WTC11 (cell line): ENCODE results near the gene NPIPA5. TPM values are rescaled to one million over a fixed set of nuclear protein-coding genes. Genes with fewer than 3 reads are reported as not detected.
"Not testable (repeated sequence)": the region's sequence is repeated elsewhere in the genome, so short reads cannot be mapped to it uniquely, and the experiment has no call there.

Experiments used
- ATAC-seq: fragments of 200-7000 bp; cut with Tn5 transposase; 2 replicates; pipeline ENCODE4 v1.10.0; 2021; ENCODE audit warnings: mild to moderate bottlenecking, moderate library complexity
- CTCF ChIA-PET: fragments of 300-600 bp; sonication (Branson Sonifier 250); formaldehyde crosslinking; loops from one replicate; lab custom pipeline; 2021; ENCODE audit warnings: antibody characterized with exemption; lab: Charles Lee
- POLR2A ChIA-PET: fragments of 350-600 bp; sonication (Branson Sonifier 250); formaldehyde crosslinking; loops from one replicate; lab custom pipeline; 2021; ENCODE audit warnings: antibody characterized with exemption; lab: Charles Lee
- DNase-seq: peaks from one replicate; pipeline ENCODE4 v3.0.0; 2021; ENCODE audit warnings: low spot score
- H3K27ac Mint-ChIP-seq: 2 replicates; pipeline ENCODE4 v1.8.0; 2021; ENCODE audit warnings: mixed read lengths
- H3K27me3 Mint-ChIP-seq: 2 replicates; pipeline ENCODE4 v1.8.0; 2021; ENCODE audit warnings: low read depth, mild to moderate bottlenecking, moderate library complexity, mixed read lengths
- H3K36me3 Mint-ChIP-seq: 2 replicates; pipeline ENCODE4 v1.8.0; 2021; ENCODE audit warnings: mixed read lengths
- H3K4me1 Mint-ChIP-seq: 2 replicates; pipeline ENCODE4 v1.8.0; 2022; ENCODE audit warnings: mixed read lengths
- H3K4me3 Mint-ChIP-seq: 2 replicates; pipeline ENCODE4 v1.8.0; 2021; ENCODE audit warnings: mild to moderate bottlenecking, moderate library complexity, mixed read lengths
- H3K9me3 Mint-ChIP-seq: 2 replicates; pipeline ENCODE4 v1.8.0; 2021; ENCODE audit warnings: mixed read lengths
- ESRRA ChIP-seq: sonication (generic); formaldehyde crosslinking; IDR thresholded peaks from 2 replicates; pipeline ENCODE4 v1.8.1; 2022; ENCODE audit warnings: mild to moderate bottlenecking, missing genetic modification reagents, borderline replicate concordance
- GRHL2 ChIP-seq: fragments of 250-450 bp; sonication (Bioruptor Pico); IDR thresholded peaks from 2 replicates; pipeline ENCODE4 v1.8.0; 2022; ENCODE audit warnings: mild to moderate bottlenecking, moderate library complexity; ENCODE audit not compliant: insufficient replicate concordance, severe bottlenecking
- MYBL2 ChIP-seq: sonication (generic); formaldehyde crosslinking; IDR thresholded peaks from 2 replicates; pipeline ENCODE4 v1.8.1; 2023; ENCODE audit warnings: mild to moderate bottlenecking, moderate library complexity, missing genetic modification reagents
- NFYB ChIP-seq: sonication (generic); formaldehyde crosslinking; conservative IDR thresholded peaks from 2 replicates; pipeline ENCODE4 v1.8.0; 2022; ENCODE audit warnings: low read depth, missing genetic modification reagents
- NR3C1 ChIP-seq: sonication (generic); formaldehyde crosslinking; conservative IDR thresholded peaks from 2 replicates; pipeline ENCODE4 v1.8.1; 2023; ENCODE audit warnings: low read depth, mild to moderate bottlenecking, missing genetic modification reagents
- SMAD3 ChIP-seq: sonication (generic); formaldehyde crosslinking; IDR thresholded peaks from 2 replicates; pipeline ENCODE4 v1.8.0; 2022; ENCODE audit warnings: missing genetic modification reagents, mild to moderate bottlenecking, borderline replicate concordance
- SMAD4 ChIP-seq: sonication (generic); formaldehyde crosslinking; IDR thresholded peaks from 2 replicates; pipeline ENCODE4 v1.8.0; 2022; ENCODE audit warnings: mild to moderate bottlenecking, missing genetic modification reagents
- SOX15 ChIP-seq: fragments of 250-450 bp; sonication (Bioruptor Pico); IDR thresholded peaks from 2 replicates; pipeline ENCODE4 v1.9.0; 2021; ENCODE audit warnings: mild to moderate bottlenecking
- ZNF232 ChIP-seq: sonication (generic); formaldehyde crosslinking; IDR thresholded peaks from 2 replicates; pipeline ENCODE4 v1.8.0; 2022; ENCODE audit warnings: mild to moderate bottlenecking, missing genetic modification reagents
- total RNA-seq: library from RNA; stranded (reverse); gene quantifications from 3 replicates; pipeline ENCODE4 v1.2.3, GENCODE V29; 2021
- TF ChIP-seq, protein P1 (sequence below): sonication (generic); formaldehyde crosslinking; IDR thresholded peaks from 2 replicates; pipeline ENCODE4 v1.8.0; 2022; ENCODE audit warnings: mild to moderate bottlenecking, missing genetic modification reagents
- TF ChIP-seq, protein P2 (sequence below): fragments of 250-450 bp; sonication (Bioruptor Pico); IDR thresholded peaks from 2 replicates; pipeline ENCODE4 v1.8.0; 2021; ENCODE audit warnings: mild to moderate bottlenecking
- TF ChIP-seq, protein P3 (sequence below): fragments of 250-450 bp; sonication (Bioruptor Pico); IDR thresholded peaks from 2 replicates; pipeline ENCODE4 v1.9.0; 2021; ENCODE audit warnings: moderate library complexity, mild to moderate bottlenecking, inconsistent platforms, borderline replicate concordance
- TF ChIP-seq, protein P4 (sequence below): sonication (generic); formaldehyde crosslinking; IDR thresholded peaks from 2 replicates; pipeline ENCODE4 v1.8.1; 2022; ENCODE audit warnings: mild to moderate bottlenecking, missing genetic modification reagents, moderate library complexity, borderline replicate concordance
- TF ChIP-seq, protein P5 (sequence below): sonication (generic); formaldehyde crosslinking; IDR thresholded peaks from 2 replicates; pipeline ENCODE4 v1.8.0; 2023; ENCODE audit warnings: mild to moderate bottlenecking, missing genetic modification reagents
- TF ChIP-seq, protein P6 (sequence below): sonication (generic); formaldehyde crosslinking; IDR thresholded peaks from 2 replicates; pipeline ENCODE4 v1.8.1; 2023; ENCODE audit warnings: mild to moderate bottlenecking, missing genetic modification reagents

The NPIPA5 gene
- total RNA-seq, 1 experiment from 2014 or later, result 9.1 TPM

DNA sequence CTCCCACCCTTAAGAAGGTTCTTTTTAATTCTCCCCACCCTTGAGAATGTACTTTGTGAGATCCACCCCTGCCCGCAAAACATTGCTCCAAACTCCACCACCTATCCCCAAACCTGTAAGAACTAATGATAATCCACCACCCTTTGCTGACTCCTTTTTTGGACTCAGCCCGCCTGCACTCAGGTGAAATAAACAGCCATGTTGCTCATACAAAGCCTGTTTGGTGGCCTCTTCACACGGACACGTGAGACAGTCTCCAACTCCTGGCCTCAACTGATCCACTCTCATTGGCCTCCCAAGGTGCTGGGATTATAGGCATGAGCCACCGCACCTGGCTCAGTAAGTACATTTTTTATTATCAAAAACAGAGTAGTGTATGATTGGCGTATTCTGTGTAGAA is 31.4 kb upstream of the NPIPA5 start:
- H3K9me3 Mint-ChIP-seq, H3K27me3 Mint-ChIP-seq, H3K36me3 Mint-ChIP-seq, ATAC-seq, H3K4me3 Mint-ChIP-seq, DNase-seq, H3K4me1 Mint-ChIP-seq, H3K27ac Mint-ChIP-seq, POLR2A ChIA-PET: not testable (repeated sequence)
- CTCF ChIA-PET, result interaction anchor here (0.6 to 0.7 kb wide), 2 partner anchors 23 to 34 kb away, joined by 4 read pairs; no protein-coding TSS in a partner anchor

DNA sequence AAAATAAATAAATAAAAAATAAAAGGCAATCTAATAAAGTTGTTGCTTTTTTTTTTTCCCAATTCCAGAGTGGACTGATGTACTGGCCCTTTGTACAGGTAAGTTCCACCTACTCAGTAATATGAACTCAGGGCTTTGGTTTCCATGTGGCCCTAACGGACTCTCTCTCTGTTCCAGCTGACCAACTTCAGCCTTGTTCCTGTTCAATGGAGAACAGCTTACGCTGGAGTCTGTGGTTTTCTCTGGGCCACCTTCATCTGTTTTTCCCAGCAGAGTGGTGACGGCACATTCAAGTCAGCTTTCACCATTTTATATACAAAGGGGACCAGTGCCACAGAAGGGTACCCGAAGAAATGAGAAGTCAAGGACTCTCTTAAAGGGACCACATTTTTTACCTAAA is 29.7 kb upstream of the NPIPA5 start:
- H3K27me3 Mint-ChIP-seq, H3K9me3 Mint-ChIP-seq, H3K4me3 Mint-ChIP-seq, DNase-seq, H3K27ac Mint-ChIP-seq, ATAC-seq, CTCF ChIA-PET, H3K36me3 Mint-ChIP-seq, POLR2A ChIA-PET: not testable (repeated sequence)
- peaks cover 13% of the 10 kb centered on the region for H3K4me1 Mint-ChIP-seq

DNA sequence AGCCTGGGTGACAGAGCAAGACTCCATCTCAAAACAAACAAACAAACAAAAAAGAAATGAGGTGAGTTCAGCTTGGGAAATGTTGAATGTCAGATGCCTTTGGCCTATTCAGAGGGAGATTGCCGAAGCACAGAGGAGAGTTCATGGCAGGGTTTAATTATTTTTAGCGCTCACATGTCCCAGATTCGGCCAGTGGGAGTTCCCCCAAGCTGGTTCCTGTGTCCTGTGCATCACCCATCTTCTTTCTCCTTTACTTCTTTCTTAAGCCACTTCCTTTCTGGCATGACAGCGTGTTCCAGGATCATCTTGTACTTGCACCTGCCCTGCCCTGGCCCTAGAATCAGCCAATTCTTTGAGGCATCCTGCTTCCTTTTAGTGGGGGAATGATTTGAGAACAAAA is 26.7 kb upstream of the NPIPA5 start:
- ChIA-PET POLR2A (no interaction called here), CTCF (no interaction called here)
- DNase-seq, result no peak
- H3K27ac Mint-ChIP-seq, result peak overlapping the region; percentile 68; the same call in 1 of the 2 replicates
- no peak overlapping the region for H3K4me3 Mint-ChIP-seq
- H3K9me3 Mint-ChIP-seq, result no peaks in the 10 kb centered on the region
- no peaks in the 10 kb centered on the region for H3K27me3 Mint-ChIP-seq
- H3K36me3 Mint-ChIP-seq, result 0 out of 2 replicates have a peak, but pooled peaks cover 2% of the 10 kb centered on the region
- no peak for ATAC-seq
- H3K4me1 Mint-ChIP-seq, result peaks cover 27% of the 10 kb centered on the region
- TF ChIP-seq ZNF232 (CRISPR knock-in tag), result no peak
- TF ChIP-seq SOX15 (CRISPR knock-in tag), result no peak
- TF ChIP-seq, protein P1, sequence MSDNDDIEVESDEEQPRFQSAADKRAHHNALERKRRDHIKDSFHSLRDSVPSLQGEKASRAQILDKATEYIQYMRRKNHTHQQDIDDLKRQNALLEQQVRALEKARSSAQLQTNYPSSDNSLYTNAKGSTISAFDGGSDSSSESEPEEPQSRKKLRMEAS (CRISPR knock-in tag), result no peak
- TF ChIP-seq, protein P2, sequence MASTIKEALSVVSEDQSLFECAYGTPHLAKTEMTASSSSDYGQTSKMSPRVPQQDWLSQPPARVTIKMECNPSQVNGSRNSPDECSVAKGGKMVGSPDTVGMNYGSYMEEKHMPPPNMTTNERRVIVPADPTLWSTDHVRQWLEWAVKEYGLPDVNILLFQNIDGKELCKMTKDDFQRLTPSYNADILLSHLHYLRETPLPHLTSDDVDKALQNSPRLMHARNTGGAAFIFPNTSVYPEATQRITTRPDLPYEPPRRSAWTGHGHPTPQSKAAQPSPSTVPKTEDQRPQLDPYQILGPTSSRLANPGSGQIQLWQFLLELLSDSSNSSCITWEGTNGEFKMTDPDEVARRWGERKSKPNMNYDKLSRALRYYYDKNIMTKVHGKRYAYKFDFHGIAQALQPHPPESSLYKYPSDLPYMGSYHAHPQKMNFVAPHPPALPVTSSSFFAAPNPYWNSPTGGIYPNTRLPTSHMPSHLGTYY, result no peak
- no peak for TF ChIP-seq GRHL2 (CRISPR knock-in tag)
- TF ChIP-seq, protein P3, sequence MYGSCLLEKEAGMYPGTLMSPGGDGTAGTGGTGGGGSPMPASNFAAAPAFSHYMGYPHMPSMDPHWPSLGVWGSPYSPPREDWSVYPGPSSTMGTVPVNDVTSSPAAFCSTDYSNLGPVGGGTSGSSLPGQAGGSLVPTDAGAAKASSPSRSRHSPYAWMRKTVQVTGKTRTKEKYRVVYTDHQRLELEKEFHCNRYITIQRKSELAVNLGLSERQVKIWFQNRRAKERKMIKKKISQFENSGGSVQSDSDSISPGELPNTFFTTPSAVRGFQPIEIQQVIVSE (CRISPR knock-in tag), result no peak
- TF ChIP-seq, protein P4, sequence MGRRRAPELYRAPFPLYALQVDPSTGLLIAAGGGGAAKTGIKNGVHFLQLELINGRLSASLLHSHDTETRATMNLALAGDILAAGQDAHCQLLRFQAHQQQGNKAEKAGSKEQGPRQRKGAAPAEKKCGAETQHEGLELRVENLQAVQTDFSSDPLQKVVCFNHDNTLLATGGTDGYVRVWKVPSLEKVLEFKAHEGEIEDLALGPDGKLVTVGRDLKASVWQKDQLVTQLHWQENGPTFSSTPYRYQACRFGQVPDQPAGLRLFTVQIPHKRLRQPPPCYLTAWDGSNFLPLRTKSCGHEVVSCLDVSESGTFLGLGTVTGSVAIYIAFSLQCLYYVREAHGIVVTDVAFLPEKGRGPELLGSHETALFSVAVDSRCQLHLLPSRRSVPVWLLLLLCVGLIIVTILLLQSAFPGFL, result no peak
- TF ChIP-seq, protein P5, sequence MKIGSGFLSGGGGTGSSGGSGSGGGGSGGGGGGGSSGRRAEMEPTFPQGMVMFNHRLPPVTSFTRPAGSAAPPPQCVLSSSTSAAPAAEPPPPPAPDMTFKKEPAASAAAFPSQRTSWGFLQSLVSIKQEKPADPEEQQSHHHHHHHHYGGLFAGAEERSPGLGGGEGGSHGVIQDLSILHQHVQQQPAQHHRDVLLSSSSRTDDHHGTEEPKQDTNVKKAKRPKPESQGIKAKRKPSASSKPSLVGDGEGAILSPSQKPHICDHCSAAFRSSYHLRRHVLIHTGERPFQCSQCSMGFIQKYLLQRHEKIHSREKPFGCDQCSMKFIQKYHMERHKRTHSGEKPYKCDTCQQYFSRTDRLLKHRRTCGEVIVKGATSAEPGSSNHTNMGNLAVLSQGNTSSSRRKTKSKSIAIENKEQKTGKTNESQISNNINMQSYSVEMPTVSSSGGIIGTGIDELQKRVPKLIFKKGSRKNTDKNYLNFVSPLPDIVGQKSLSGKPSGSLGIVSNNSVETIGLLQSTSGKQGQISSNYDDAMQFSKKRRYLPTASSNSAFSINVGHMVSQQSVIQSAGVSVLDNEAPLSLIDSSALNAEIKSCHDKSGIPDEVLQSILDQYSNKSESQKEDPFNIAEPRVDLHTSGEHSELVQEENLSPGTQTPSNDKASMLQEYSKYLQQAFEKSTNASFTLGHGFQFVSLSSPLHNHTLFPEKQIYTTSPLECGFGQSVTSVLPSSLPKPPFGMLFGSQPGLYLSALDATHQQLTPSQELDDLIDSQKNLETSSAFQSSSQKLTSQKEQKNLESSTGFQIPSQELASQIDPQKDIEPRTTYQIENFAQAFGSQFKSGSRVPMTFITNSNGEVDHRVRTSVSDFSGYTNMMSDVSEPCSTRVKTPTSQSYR, result no peak
- TF ChIP-seq NR3C1 (CRISPR knock-in tag), result no peak
- no peak for TF ChIP-seq SMAD4 (CRISPR knock-in tag)
- no peak for TF ChIP-seq MYBL2 (CRISPR knock-in tag)
- TF ChIP-seq NFYB, result no peak
- no peak for TF ChIP-seq ESRRA (CRISPR knock-in tag)
- no peak for TF ChIP-seq SMAD3 (CRISPR knock-in tag)
- TF ChIP-seq, protein P6, sequence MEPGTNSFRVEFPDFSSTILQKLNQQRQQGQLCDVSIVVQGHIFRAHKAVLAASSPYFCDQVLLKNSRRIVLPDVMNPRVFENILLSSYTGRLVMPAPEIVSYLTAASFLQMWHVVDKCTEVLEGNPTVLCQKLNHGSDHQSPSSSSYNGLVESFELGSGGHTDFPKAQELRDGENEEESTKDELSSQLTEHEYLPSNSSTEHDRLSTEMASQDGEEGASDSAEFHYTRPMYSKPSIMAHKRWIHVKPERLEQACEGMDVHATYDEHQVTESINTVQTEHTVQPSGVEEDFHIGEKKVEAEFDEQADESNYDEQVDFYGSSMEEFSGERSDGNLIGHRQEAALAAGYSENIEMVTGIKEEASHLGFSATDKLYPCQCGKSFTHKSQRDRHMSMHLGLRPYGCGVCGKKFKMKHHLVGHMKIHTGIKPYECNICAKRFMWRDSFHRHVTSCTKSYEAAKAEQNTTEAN, result no peak

DNA sequence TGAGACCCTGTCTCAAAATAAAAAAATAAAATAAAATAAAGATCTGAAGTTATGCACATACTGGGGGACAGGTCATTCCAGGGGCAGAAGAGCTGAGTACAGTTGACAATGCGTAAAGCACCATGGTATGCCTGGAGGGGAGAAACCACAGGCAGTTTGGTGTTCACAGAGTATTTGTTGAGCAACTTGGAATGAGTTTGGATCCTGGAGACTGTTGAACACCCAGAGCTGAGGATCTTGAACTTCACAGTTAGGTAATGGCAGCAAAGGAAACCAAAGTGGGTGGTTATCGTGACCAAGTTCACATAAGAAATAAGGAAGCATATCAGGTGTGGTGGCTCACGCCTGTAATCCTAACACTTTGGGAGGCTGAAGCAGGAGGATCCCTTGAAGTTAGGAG is 26.0 kb upstream of the NPIPA5 start:
- peaks cover 29% of the 10 kb centered on the region for H3K4me1 Mint-ChIP-seq
- H3K27ac Mint-ChIP-seq, result peak overlapping the region; percentile 62
- H3K9me3 Mint-ChIP-seq, H3K4me3 Mint-ChIP-seq, CTCF ChIA-PET, H3K36me3 Mint-ChIP-seq, H3K27me3 Mint-ChIP-seq, ATAC-seq, DNase-seq, POLR2A ChIA-PET: not testable (repeated sequence)
